ENCODE results near the gene SPDYE2B. TPM values are rescaled to one million over a fixed set of nuclear protein-coding genes. Genes with fewer than 3 reads are reported as not detected.
"Not testable (repeated sequence)": the region's sequence is repeated elsewhere in the genome, so short reads cannot be mapped to it uniquely, and the experiment has no call there.

The SPDYE2B gene, protein sequence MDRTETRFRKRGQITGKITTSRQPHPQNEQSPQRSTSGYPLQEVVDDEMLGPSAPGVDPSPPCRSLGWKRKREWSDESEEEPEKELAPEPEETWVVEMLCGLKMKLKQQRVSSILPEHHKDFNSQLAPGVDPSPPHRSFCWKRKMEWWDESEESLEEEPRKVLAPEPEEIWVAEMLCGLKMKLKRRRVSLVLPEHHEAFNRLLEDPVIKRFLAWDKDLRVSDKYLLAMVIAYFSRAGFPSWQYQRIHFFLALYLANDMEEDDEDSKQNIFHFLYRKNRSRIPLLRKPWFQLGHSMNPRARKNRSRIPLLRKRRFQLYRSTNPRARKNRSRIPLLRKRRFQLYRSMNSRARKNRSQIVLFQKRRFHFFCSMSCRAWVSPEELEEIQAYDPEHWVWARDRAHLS
- not detected for polyA plus RNA-seq (2013, experiment 1 of 2)
- polyA plus RNA-seq (2013, experiment 2 of 2), result not detected

DNA sequence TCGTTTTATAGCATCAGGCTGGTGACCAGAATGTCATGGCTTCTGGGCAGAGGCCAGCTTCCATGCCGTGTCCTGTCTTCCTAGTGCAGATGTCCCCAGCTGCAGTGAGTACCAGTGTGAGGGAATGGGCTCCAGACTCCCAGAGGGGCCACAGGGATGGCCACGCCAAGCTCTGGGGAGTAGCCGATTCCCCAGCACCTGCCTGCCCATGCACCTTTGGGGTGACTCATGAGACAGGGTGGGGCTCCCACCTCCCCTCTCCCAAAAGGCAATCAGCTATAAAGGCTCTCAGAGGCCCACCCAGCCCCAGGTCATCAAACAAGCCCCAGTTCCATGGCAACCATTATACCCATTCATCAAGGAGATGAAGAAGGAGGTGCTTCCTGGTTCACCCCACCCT lies at the start of gene SPDYE2B:
Gene SPDYE2B (plus strand): TSS at position 396 of the 400 bp plus-strand sequence. CDS start 2,030 bp downstream, outside the sequence.
- H3K36me3 ChIP-seq (ENCODE audit: control insufficient read depth, insufficient read depth, low read length); H3K9me3 ChIP-seq (ENCODE audit: control insufficient read depth, low read length); H3K27ac ChIP-seq (ENCODE audit: low read depth, low read length, severe bottlenecking); H3K4me3 ChIP-seq (ENCODE audit: extremely low read depth, insufficient read depth, low read length, poor library complexity, severe bottlenecking); H3K4me1 ChIP-seq (ENCODE audit: control insufficient read depth, insufficient read depth, low read length, poor library complexity, severe bottlenecking): not testable (repeated sequence)
- no CpG with 5 or more reads among the region's 4 CpGs for whole genome bisulfite sequencing, 2 experiments (ENCODE audit: insufficient coverage in 2 of 2)

- H3K9me3 ChIP-seq (ENCODE audit: control insufficient read depth, low read length); H3K4me1 ChIP-seq (ENCODE audit: control insufficient read depth, insufficient read depth, low read length, poor library complexity, severe bottlenecking); H3K4me3 ChIP-seq (ENCODE audit: extremely low read depth, insufficient read depth, low read length, poor library complexity, severe bottlenecking); H3K36me3 ChIP-seq (ENCODE audit: control insufficient read depth, insufficient read depth, low read length); H3K27ac ChIP-seq (ENCODE audit: low read depth, low read length, severe bottlenecking): not testable (repeated sequence)
- no CpG with 5 or more reads among the region's 12 CpGs for WGBS, 2 experiments (ENCODE audit: insufficient coverage in 2 of 2)
Measured at GRCh38 chr7:102602317-102602716, 47.8 kb upstream of the SPDYE2B start.

GRCh38 chr7:102604431-102605145 lies 45.5 kb upstream of the SPDYE2B start:
- H3K9me3 ChIP-seq (ENCODE audit: control insufficient read depth, low read length); H3K27ac ChIP-seq (ENCODE audit: low read depth, low read length, severe bottlenecking); H3K36me3 ChIP-seq (ENCODE audit: control insufficient read depth, insufficient read depth, low read length); H3K4me1 ChIP-seq (ENCODE audit: control insufficient read depth, insufficient read depth, low read length, poor library complexity, severe bottlenecking); H3K4me3 ChIP-seq (ENCODE audit: extremely low read depth, insufficient read depth, low read length, poor library complexity, severe bottlenecking): not testable (repeated sequence)
- WGBS, 2 experiments (ENCODE audit: insufficient coverage in 2 of 2), result no CpG with 5 or more reads among the region's 19 CpGs

DNA sequence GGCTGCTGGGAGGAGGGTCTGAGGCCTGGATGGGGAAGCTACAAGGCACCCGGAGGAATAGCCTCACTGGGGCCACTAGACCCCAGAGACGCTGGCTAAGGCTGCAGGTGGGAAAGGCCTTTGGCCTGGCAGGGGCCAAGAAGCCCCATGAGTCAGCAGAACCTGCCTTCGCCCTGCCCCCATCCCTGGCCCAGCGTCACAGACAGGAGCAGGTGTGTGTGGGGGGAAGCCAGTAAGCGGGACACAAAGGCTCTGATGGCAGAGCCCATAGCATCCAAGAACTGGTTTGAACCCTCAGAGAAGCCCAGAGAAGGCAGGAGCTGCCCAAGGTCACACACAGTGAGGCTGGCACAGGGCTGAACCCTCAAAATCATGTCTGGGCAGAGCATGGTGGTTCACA lies 43.3 kb upstream of the SPDYE2B start:
- H3K9me3 ChIP-seq (ENCODE audit: control insufficient read depth, low read length); H3K36me3 ChIP-seq (ENCODE audit: control insufficient read depth, insufficient read depth, low read length); H3K4me1 ChIP-seq (ENCODE audit: control insufficient read depth, insufficient read depth, low read length, poor library complexity, severe bottlenecking); H3K27ac ChIP-seq (ENCODE audit: low read depth, low read length, severe bottlenecking); H3K4me3 ChIP-seq (ENCODE audit: extremely low read depth, insufficient read depth, low read length, poor library complexity, severe bottlenecking): not testable (repeated sequence)
- WGBS, 2 experiments (ENCODE audit: insufficient coverage in 2 of 2), result no CpG with 5 or more reads among the region's 5 CpGs

GRCh38 chr7:102609734-102610133 lies 40.4 kb upstream of the SPDYE2B start:
- H3K4me3 ChIP-seq (ENCODE audit: extremely low read depth, insufficient read depth, low read length, poor library complexity, severe bottlenecking); H3K36me3 ChIP-seq (ENCODE audit: control insufficient read depth, insufficient read depth, low read length); H3K4me1 ChIP-seq (ENCODE audit: control insufficient read depth, insufficient read depth, low read length, poor library complexity, severe bottlenecking); H3K27ac ChIP-seq (ENCODE audit: low read depth, low read length, severe bottlenecking); H3K9me3 ChIP-seq (ENCODE audit: control insufficient read depth, low read length): not testable (repeated sequence)
- 96% methylated on average over 4 of the region's 10 CpGs; no CpG with 5 or more reads in 1 of the 2 experiments for WGBS, 2 experiments (ENCODE audit: insufficient coverage in 2 of 2)

DNA sequence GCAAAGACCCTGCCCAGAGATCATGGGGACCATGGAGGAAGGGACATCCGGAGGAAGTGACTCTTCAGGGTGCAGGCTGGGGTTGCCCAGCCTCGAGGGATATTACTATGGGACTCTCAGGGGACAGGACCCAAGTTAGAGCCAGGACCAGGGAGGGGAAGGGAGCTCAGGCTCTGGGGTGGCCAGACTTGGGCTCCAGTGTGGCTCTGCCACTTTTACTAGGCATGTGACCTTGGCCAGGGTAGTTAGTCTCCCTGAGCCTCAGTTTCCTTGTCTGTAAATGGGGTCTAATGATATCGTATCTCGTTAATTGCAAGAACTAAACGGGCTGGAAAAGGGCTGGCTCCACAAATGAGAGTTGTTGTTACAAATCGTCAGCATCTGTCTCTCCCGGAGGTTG lies 39.7 kb upstream of the SPDYE2B start:
- not testable (repeated sequence) for H3K9me3 ChIP-seq (ENCODE audit: control insufficient read depth, low read length); H3K27ac ChIP-seq (ENCODE audit: low read depth, low read length, severe bottlenecking); H3K4me1 ChIP-seq (ENCODE audit: control insufficient read depth, insufficient read depth, low read length, poor library complexity, severe bottlenecking); H3K4me3 ChIP-seq (ENCODE audit: extremely low read depth, insufficient read depth, low read length, poor library complexity, severe bottlenecking); H3K36me3 ChIP-seq (ENCODE audit: control insufficient read depth, insufficient read depth, low read length)
- no CpG with 5 or more reads among the region's 7 CpGs for WGBS, 2 experiments (ENCODE audit: insufficient coverage in 2 of 2)

DNA sequence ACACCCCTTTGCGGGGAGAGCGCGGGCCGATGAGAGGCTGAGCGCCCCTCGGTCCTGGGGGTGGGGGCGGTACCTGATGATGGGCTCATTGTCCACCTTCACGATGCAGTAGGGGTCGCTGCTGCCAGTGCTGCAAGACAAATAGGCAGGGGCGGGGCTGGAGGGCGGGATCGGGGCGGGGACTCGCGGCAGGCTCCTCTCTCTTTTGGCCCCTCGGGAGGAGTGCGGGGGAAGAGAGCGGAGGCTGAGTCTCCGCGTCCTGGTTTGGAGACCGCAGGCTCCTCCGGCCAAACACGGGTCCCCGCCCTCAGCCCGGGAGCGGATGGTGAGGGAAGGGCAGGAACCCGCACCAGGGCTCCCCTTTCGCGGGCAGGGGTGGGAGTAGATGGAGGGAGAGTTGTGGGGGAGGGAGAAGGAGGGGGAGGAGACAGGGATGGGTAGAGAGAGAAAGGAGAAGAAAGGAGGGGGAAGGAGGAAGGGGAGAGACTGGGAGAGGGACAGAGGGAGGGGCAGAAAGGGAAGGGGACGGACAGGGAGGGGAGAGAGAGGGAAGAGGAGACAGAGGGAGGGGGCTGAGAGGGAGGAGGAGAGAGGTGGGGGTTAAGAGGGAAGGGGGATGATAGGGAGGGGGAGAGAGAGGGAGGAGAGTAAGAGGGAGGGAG lies 39.0 kb upstream of the SPDYE2B start:
- not testable (repeated sequence) for H3K4me1 ChIP-seq (ENCODE audit: control insufficient read depth, insufficient read depth, low read length, poor library complexity, severe bottlenecking); H3K9me3 ChIP-seq (ENCODE audit: control insufficient read depth, low read length); H3K36me3 ChIP-seq (ENCODE audit: control insufficient read depth, insufficient read depth, low read length); H3K27ac ChIP-seq (ENCODE audit: low read depth, low read length, severe bottlenecking); H3K4me3 ChIP-seq (ENCODE audit: extremely low read depth, insufficient read depth, low read length, poor library complexity, severe bottlenecking)
- no CpG with 5 or more reads among the region's 30 CpGs for WGBS, 2 experiments (ENCODE audit: insufficient coverage in 2 of 2)

GRCh38 chr7:102611675-102612325 lies 38.3 kb upstream of the SPDYE2B start:
- H3K36me3 ChIP-seq (ENCODE audit: control insufficient read depth, insufficient read depth, low read length); H3K4me1 ChIP-seq (ENCODE audit: control insufficient read depth, insufficient read depth, low read length, poor library complexity, severe bottlenecking); H3K9me3 ChIP-seq (ENCODE audit: control insufficient read depth, low read length): not testable (repeated sequence)
- 25 to 43% methylated on average over 1 to 4 of the region's 10 CpGs for WGBS, 2 experiments (ENCODE audit: insufficient coverage in 2 of 2)
- Histone ChIP-seq H3K4me3 (ENCODE audit: extremely low read depth, insufficient read depth, low read length, poor library complexity, severe bottlenecking) (peak overlapping the region; percentile 2), H3K27ac (ENCODE audit: low read depth, low read length, severe bottlenecking) (peak overlapping the region; percentile 53)

DNA sequence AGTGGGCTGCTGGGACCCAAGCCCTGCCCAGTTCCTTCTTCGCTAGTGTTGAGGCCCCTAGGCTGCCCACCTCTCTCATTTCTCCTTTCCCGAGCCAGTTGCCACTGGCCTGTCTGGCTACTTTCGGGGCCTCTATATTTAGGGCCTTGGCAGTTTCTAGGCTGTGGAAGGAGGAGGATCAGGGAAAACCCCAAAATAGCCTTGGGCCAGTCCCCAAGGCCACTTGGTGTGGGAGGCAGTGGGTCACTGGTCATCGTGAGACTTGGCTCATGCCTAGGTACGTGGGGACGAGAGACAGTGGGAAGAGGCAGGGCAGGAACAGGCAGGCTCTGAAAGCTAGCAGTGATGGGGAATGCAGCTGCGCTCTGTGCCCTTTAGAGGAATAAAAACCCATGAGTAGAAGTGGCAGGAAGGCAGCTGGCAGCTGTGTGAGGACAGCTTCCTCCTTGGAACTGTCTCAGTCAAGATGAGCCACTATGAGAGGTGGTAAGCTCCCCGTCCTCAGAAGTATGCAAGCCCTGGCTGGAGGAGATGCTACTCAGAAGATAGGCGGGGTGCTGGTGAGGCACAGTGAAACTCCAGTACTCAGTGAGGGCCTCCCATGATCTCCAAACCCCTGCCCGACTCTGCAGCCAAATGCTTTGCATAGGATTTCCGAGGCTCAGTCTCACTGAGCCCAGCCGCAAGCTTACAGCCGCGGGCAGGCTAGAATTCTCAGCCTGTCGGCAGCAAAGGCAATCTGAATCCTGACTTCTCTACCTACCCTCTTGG lies 36.4 kb upstream of the SPDYE2B start:
- not testable (repeated sequence) for H3K4me3 ChIP-seq (ENCODE audit: extremely low read depth, insufficient read depth, low read length, poor library complexity, severe bottlenecking); H3K27ac ChIP-seq (ENCODE audit: low read depth, low read length, severe bottlenecking); H3K36me3 ChIP-seq (ENCODE audit: control insufficient read depth, insufficient read depth, low read length); H3K9me3 ChIP-seq (ENCODE audit: control insufficient read depth, low read length); H3K4me1 ChIP-seq (ENCODE audit: control insufficient read depth, insufficient read depth, low read length, poor library complexity, severe bottlenecking)
- WGBS, 2 experiments (ENCODE audit: insufficient coverage in 2 of 2), result no CpG with 5 or more reads among the region's 15 CpGs

GRCh38 chr7:102614346-102614697 lies 35.8 kb upstream of the SPDYE2B start:
- not testable (repeated sequence) for H3K9me3 ChIP-seq (ENCODE audit: control insufficient read depth, low read length); H3K4me3 ChIP-seq (ENCODE audit: extremely low read depth, insufficient read depth, low read length, poor library complexity, severe bottlenecking); H3K27ac ChIP-seq (ENCODE audit: low read depth, low read length, severe bottlenecking); H3K36me3 ChIP-seq (ENCODE audit: control insufficient read depth, insufficient read depth, low read length); H3K4me1 ChIP-seq (ENCODE audit: control insufficient read depth, insufficient read depth, low read length, poor library complexity, severe bottlenecking)
- WGBS, 2 experiments (ENCODE audit: insufficient coverage in 2 of 2), result no CpG with 5 or more reads among the region's 4 CpGs
